B cell (primary cell): ENCODE data around the gene BABAM2. TPM values are rescaled to one million over a fixed set of nuclear protein-coding genes. Genes with fewer than 3 reads are reported as not detected.

Experiments used
- ATAC-seq: fragments of 200-7000 bp; cut with Tn5 transposase; one replicate; pipeline ENCODE4 v1.10.0; 2021; ENCODE audit warnings: low read depth, mild to moderate bottlenecking, moderate number of reproducible peaks, moderate library complexity
- CTCF ChIA-PET: fragments of 350-600 bp; sonication (Branson Sonifier 250); formaldehyde crosslinking; loops from one replicate; lab custom pipeline; 2021; ENCODE audit warnings: antibody characterized with exemption, inconsistent platforms; lab: Charles Lee
- POLR2A ChIA-PET: fragments of 350-600 bp; sonication (Branson Sonifier 250); formaldehyde crosslinking; loops from one replicate; lab custom pipeline; 2021; ENCODE audit warnings: antibody characterized with exemption; lab: Charles Lee
- DNase-seq: peaks from one replicate; pipeline ENCODE4 v3.0.0; 2013
- H2AFZ ChIP-seq: 2 replicates; pipeline ENCODE4 v1.6.1; 2012; ENCODE audit warnings: mild to moderate bottlenecking, low read depth, low read length; ENCODE audit not compliant: insufficient read depth, poor library complexity, severe bottlenecking
- H3K27ac ChIP-seq, 2 donors: 1 replicate in 1 of 2; 2 replicates in 1 of 2; pipeline ENCODE4 v1.5.1; 2012 to 2013; ENCODE audit warnings: low read length in 2 of 2, mild to moderate bottlenecking in 2 of 2, moderate library complexity in 1 of 2
- H3K27me3 ChIP-seq, 4 experiments: fragments of 200-600 bp in 1 of 4; sonication (generic) in 1 of 4; replicated peaks in 1 of 4; 1 replicate in 2 of 4; 2 replicates in 2 of 4; pipeline versions ENCODE4 v1.6.1 to v1.7.0; 2013 to 2016; ENCODE audit warnings: low read length in 3 of 4, mild to moderate bottlenecking in 2 of 4, mixed read lengths in 1 of 4, moderate library complexity in 1 of 4; ENCODE audit not compliant: insufficient read depth in 4 of 4, control insufficient read depth in 3 of 4; ENCODE audit errors: control extremely low read depth in 1 of 4
- H3K36me3 ChIP-seq, 2 experiments: replicated peaks in 1 of 2; 1 replicate in 1 of 2; 2 replicates in 1 of 2; pipeline versions ENCODE4 v1.6.1 to v1.7.1; 2013; ENCODE audit warnings: low read length in 1 of 2; ENCODE audit not compliant: insufficient read depth in 2 of 2, control insufficient read depth in 1 of 2; ENCODE audit errors: control extremely low read depth in 1 of 2, extremely low read depth in 1 of 2
- H3K4me1 ChIP-seq, 2 donors: fragments of 200-600 bp in 1 of 2; sonication (generic) in 1 of 2; 1 replicate in 1 of 2; 2 replicates in 1 of 2; pipeline versions ENCODE4 v1.5.1 to v1.6.1; 2013 to 2017; ENCODE audit warnings: low read length in 2 of 2; ENCODE audit not compliant: control insufficient read depth in 2 of 2, insufficient read depth in 2 of 2
- H3K4me2 ChIP-seq: replicated peaks from 2 replicates; pipeline ENCODE3; 2012; ENCODE audit warnings: mild to moderate bottlenecking, low read depth, low read length; ENCODE audit not compliant: poor library complexity, severe bottlenecking
- H3K4me3 ChIP-seq, 5 experiments: fragments of 200-600 bp in 1 of 5; sonication (generic) in 1 of 5; 1 replicate in 3 of 5; 2 replicates in 2 of 5; pipeline versions ENCODE4 v1.5.1 to v1.7.0; 2011 to 2016; ENCODE audit warnings: low read length in 4 of 5, mild to moderate bottlenecking in 4 of 5, low read depth in 2 of 5, control low read depth in 1 of 5, moderate library complexity in 1 of 5; ENCODE audit not compliant: insufficient read depth in 1 of 5; ENCODE audit errors: control extremely low read depth in 1 of 5, extremely low read depth in 1 of 5
- H3K79me2 ChIP-seq: fragments of 200-600 bp; sonication (generic); one replicate; pipeline ENCODE4 v1.6.0; 2016; ENCODE audit warnings: low read length; ENCODE audit not compliant: control insufficient read depth, insufficient read depth
- H3K9ac ChIP-seq: fragments of 200-600 bp; sonication (generic); 2 replicates; pipeline ENCODE4 v1.6.1; 2017; ENCODE audit warnings: mild to moderate bottlenecking, low read length, moderate library complexity
- H3K9me3 ChIP-seq, 3 donors: one replicate each; pipeline versions ENCODE4 v1.6.1 to v1.7.1; 2013; ENCODE audit warnings: low read length in 2 of 3; ENCODE audit not compliant: control insufficient read depth in 2 of 3, insufficient read depth in 1 of 3; ENCODE audit errors: control extremely low read depth in 1 of 3
- H4K20me1 ChIP-seq: 2 replicates; pipeline ENCODE4 v1.6.0; 2012; ENCODE audit warnings: mild to moderate bottlenecking, low read length; ENCODE audit not compliant: insufficient read depth, control insufficient read depth, poor library complexity, severe bottlenecking
- H3K27ac Mint-ChIP-seq: one replicate; pipeline ENCODE4 v1.8.0; 2021; ENCODE audit warnings: mixed read lengths
- H3K27me3 Mint-ChIP-seq: one replicate; pipeline ENCODE4 v1.8.0; 2021; ENCODE audit warnings: mixed read lengths
- H3K4me1 Mint-ChIP-seq: one replicate; pipeline ENCODE4 v1.8.0; 2021; ENCODE audit warnings: mixed read lengths
- H3K4me3 Mint-ChIP-seq: one replicate; pipeline ENCODE4 v1.8.0; 2021; ENCODE audit warnings: mixed read lengths
- H3K9me3 Mint-ChIP-seq: one replicate; pipeline ENCODE4 v1.8.0; 2022; ENCODE audit warnings: mixed read lengths; ENCODE audit not compliant: insufficient read depth
- CTCF ChIP-seq: fragments of 200-600 bp; IDR thresholded peaks from one replicate; pipeline ENCODE4 v1.8.0; 2022; ENCODE audit warnings: antibody characterized with exemption, mild to moderate bottlenecking
- EZH2 ChIP-seq: IDR thresholded peaks from 2 replicates; pipeline ENCODE4 v1.6.1; 2012; ENCODE audit warnings: borderline replicate concordance, low read depth, mild to moderate bottlenecking, moderate library complexity, low read length; ENCODE audit not compliant: insufficient read depth, poor library complexity, severe bottlenecking
- WGBS: methylation state at CpG from one replicate; pipeline ENCODE4 v1.1.5; 2013; ENCODE audit warnings: missing lambda C conversion rate; ENCODE audit not compliant: insufficient coverage; 5-methylcytosine and 5-hydroxymethylcytosine counted together
- intact Hi-C: fragments of 100-400 bp; cut with micrococcal nuclease; formaldehyde crosslinking; loops from one replicate; pipeline ENCODE4 v1.10.0; 2022
- polyA plus RNA-seq: library from polyadenylated mRNA; depleted of rRNA; stranded (reverse); fragments of >200 nt; gene quantifications from 2 replicates; pipeline ENCODE4 v1.2.3, GENCODE V29; 2012
- total RNA-seq, 2 donors: library from RNA; stranded (reverse); fragments of 120-200 nt in 1 of 2; gene quantifications; 1 replicate in 1 of 2; 2 replicates in 1 of 2; pipeline versions ENCODE4 v1.2.3 to v1.2.4, GENCODE V29; 2013 to 2022

Gene BABAM2
- total and polyA plus RNA-seq, 2 donors (not counting 1 experiment from before 2014, with no cell fraction given), result 22.3 to 69.6 TPM

- intact Hi-C loops, result no loop called here
- H3K9ac ChIP-seq, result no peak overlapping the region
- H3K36me3 ChIP-seq, result no peaks in the 10 kb centered on the region
- H3K4me1 ChIP-seq, result no peaks in the 10 kb centered on the region
- ChIA-PET CTCF (no interaction called here), POLR2A (no interaction called here)
- no peaks in the 10 kb centered on the region for H3K27me3 ChIP-seq
- TF ChIP-seq EZH2, result no peak
- TF ChIP-seq CTCF, result no peak
- no peak overlapping the region for H3K27ac ChIP-seq
- Mint-ChIP-seq H3K27ac (no peak overlapping the region), H3K9me3 (peaks cover 20% of the 10 kb centered on the region), H3K4me3 (no peak overlapping the region), H3K4me1 (no peaks in the 10 kb centered on the region), H3K27me3 (no peaks in the 10 kb centered on the region)
- H3K4me3 ChIP-seq, result no peak overlapping the region
- ATAC-seq (no peak), DNase-seq (no peak)
- H3K79me2 ChIP-seq, result no peaks in the 10 kb centered on the region
- no peak overlapping the region for H2AFZ ChIP-seq
- WGBS, result 100% methylated on average over 3 of the region's 3 CpGs
- no peaks in the 10 kb centered on the region for H4K20me1 ChIP-seq
- no peak overlapping the region for H3K4me2 ChIP-seq
- H3K9me3 ChIP-seq, result peaks cover 0 to 4% (median 4%) of the 10 kb centered on the region in 3 donors
These were observed 291.3 kb downstream of the BABAM2 start for GRCh38 chr2:28181801-28182200.

GRCh38 chr2:28182348-28182747 is 291.8 kb downstream of the BABAM2 start:
- Histone ChIP-seq H3K27ac (no peak overlapping the region), H3K79me2 (no peaks in the 10 kb centered on the region), H2AFZ (no peak overlapping the region), H3K9me3 (peaks cover 0 to under 1% (median 0%) of the 10 kb centered on the region in 3 donors), H4K20me1 (no peaks in the 10 kb centered on the region), H3K4me2 (no peak overlapping the region), H3K27me3 (no peaks in the 10 kb centered on the region), H3K4me3 (no peak overlapping the region), H3K9ac (no peak overlapping the region), H3K36me3 (no peaks in the 10 kb centered on the region), H3K4me1 (no peaks in the 10 kb centered on the region)
- Mint-ChIP-seq H3K27ac (no peak overlapping the region), H3K4me3 (no peak overlapping the region), H3K9me3 (peaks cover 16% of the 10 kb centered on the region), H3K4me1 (no peaks in the 10 kb centered on the region), H3K27me3 (no peaks in the 10 kb centered on the region)
- CTCF ChIA-PET, result no interaction called here
- DNase-seq, result no peak
- intact Hi-C loops, result no loop called here
- POLR2A ChIA-PET, result no interaction called here
- TF ChIP-seq EZH2, result no peak
- WGBS, result 100% methylated on average over 2 of the region's 6 CpGs
- no peak for ATAC-seq
